Measurements from ENCODE around the gene SHLD2.

DNA sequence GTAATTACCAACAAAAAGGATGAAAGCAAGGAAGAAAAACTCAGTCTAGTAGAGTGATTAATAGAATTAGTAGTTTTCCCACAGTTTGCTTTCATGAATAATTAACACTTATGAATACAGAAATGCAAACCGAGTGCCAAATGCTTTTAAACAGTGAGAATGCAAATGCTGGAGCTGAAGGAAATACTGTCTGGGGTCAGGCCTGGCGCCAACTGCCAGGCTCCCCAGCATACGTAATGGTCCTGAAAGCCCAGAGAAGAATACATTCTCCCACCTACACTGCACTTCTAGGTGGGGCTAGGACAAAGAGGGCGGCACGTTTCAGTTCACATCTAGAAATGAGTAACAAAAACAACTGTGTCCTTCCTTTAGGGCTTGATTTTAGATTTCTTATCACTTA lies 30.4 kb upstream of the SHLD2 start:
- TF ChIP-seq, protein P1, sequence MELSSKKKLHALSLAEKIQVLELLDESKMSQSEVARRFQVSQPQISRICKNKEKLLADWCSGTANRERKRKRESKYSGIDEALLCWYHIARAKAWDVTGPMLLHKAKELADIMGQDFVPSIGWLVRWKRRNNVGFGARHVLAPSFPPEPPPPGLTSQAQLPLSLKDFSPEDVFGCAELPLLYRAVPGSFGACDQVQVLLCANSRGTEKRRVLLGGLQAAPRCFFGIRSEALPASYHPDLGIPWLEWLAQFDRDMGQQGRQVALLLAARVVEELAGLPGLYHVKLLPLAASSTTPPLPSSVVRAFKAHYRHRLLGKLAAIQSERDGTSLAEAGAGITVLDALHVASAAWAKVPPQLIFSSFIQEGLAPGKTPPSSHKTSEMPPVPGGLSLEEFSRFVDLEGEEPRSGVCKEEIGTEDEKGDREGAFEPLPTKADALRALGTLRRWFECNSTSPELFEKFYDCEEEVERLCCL (CRISPR knock-in tag; IDR thresholded peaks at IDR 0.05; ENCODE audit: borderline replicate concordance) = no peak
- TF ChIP-seq, protein P2, sequence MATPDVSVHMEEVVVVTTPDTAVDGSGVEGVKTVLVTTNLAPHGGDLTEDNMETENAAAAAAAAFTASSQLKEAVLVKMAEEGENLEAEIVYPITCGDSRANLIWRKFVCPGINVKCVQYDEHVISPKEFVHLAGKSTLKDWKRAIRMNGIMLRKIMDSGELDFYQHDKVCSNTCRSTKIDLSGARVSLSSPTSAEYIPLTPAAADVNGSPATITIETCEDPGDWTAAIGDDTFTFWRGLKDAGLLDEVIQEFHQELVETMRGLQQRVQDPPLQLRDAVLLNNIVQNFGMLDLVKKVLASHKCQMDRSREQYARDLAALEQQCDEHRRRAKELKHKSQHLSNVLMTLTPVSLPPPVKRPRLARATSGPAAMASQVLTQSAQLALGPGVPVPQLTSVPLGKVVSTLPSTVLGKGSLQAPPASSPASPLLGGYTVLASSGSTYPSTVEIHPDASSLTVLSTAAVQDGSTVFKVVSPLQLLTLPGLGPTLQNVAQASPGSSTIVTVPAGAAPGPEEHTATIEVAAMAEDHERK (CRISPR knock-in tag; IDR thresholded peaks at IDR 0.05; ENCODE audit: low read depth) = no peak
- TF ChIP-seq, protein P3, sequence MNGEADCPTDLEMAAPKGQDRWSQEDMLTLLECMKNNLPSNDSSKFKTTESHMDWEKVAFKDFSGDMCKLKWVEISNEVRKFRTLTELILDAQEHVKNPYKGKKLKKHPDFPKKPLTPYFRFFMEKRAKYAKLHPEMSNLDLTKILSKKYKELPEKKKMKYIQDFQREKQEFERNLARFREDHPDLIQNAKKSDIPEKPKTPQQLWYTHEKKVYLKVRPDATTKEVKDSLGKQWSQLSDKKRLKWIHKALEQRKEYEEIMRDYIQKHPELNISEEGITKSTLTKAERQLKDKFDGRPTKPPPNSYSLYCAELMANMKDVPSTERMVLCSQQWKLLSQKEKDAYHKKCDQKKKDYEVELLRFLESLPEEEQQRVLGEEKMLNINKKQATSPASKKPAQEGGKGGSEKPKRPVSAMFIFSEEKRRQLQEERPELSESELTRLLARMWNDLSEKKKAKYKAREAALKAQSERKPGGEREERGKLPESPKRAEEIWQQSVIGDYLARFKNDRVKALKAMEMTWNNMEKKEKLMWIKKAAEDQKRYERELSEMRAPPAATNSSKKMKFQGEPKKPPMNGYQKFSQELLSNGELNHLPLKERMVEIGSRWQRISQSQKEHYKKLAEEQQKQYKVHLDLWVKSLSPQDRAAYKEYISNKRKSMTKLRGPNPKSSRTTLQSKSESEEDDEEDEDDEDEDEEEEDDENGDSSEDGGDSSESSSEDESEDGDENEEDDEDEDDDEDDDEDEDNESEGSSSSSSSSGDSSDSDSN (CRISPR knock-in tag; IDR thresholded peaks at IDR 0.05) = no peak
- TF ChIP-seq, protein P4, sequence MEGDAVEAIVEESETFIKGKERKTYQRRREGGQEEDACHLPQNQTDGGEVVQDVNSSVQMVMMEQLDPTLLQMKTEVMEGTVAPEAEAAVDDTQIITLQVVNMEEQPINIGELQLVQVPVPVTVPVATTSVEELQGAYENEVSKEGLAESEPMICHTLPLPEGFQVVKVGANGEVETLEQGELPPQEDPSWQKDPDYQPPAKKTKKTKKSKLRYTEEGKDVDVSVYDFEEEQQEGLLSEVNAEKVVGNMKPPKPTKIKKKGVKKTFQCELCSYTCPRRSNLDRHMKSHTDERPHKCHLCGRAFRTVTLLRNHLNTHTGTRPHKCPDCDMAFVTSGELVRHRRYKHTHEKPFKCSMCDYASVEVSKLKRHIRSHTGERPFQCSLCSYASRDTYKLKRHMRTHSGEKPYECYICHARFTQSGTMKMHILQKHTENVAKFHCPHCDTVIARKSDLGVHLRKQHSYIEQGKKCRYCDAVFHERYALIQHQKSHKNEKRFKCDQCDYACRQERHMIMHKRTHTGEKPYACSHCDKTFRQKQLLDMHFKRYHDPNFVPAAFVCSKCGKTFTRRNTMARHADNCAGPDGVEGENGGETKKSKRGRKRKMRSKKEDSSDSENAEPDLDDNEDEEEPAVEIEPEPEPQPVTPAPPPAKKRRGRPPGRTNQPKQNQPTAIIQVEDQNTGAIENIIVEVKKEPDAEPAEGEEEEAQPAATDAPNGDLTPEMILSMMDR (CRISPR knock-in tag; IDR thresholded peaks at IDR 0.05) = no peak
- no peak for TF ChIP-seq EZH2 (conservative IDR thresholded peaks at IDR 0.05; ENCODE audit: low read depth, low read length)
